Astrocyte (in vitro differentiated cells and primary cell): Measurements from ENCODE around the gene TEC. TPM values are rescaled to one million over a fixed set of nuclear protein-coding genes. Genes with fewer than 3 reads are reported as not detected.

Experiments
- DNase-seq: peaks from one replicate; pipeline ENCODE4 v3.0.0-alpha.2; 2010; ENCODE audit warnings: low read depth
- FAIRE-seq: peaks from 2 replicates; lab custom pipeline; 2011; peaks lifted over from hg19 to GRCh38; lab: Jason Lieb, UNC
- H2AFZ ChIP-seq: 2 replicates; pipeline ENCODE4 v1.6.0; 2012; ENCODE audit warnings: low read depth, low read length, inconsistent platforms
- H3K27ac ChIP-seq: 2 replicates; pipeline ENCODE4 v1.5.1; 2011; ENCODE audit warnings: low read depth, low read length, inconsistent platforms
- H3K27me3 ChIP-seq: 2 replicates; pipeline ENCODE4 v1.6.0; 2011; ENCODE audit warnings: low read length, inconsistent platforms; ENCODE audit not compliant: insufficient read depth
- H3K36me3 ChIP-seq: 2 replicates; pipeline ENCODE4 v1.5.1; 2011; ENCODE audit warnings: low read length, inconsistent platforms; ENCODE audit not compliant: insufficient read depth
- H3K4me1 ChIP-seq: 2 replicates; pipeline ENCODE4 v1.5.1; 2011; ENCODE audit warnings: low read length, inconsistent platforms; ENCODE audit not compliant: insufficient read depth
- H3K4me2 ChIP-seq: 2 replicates; pipeline ENCODE4 v1.6.0; 2012; ENCODE audit warnings: low read length, inconsistent platforms
- H3K4me3 ChIP-seq: 2 replicates; pipeline ENCODE4 v1.5.1; 2011; ENCODE audit warnings: low read depth, mild to moderate bottlenecking, low read length, inconsistent platforms; ENCODE audit not compliant: insufficient read depth
- H3K79me2 ChIP-seq: 2 replicates; pipeline ENCODE4 v1.6.0; 2012; ENCODE audit warnings: mild to moderate bottlenecking, low read length, inconsistent platforms; ENCODE audit not compliant: insufficient read depth
- H3K9ac ChIP-seq: 2 replicates; pipeline ENCODE4 v1.6.0; 2012; ENCODE audit warnings: mild to moderate bottlenecking, low read length, inconsistent platforms
- H3K9me3 ChIP-seq: 2 replicates; pipeline ENCODE4 v1.5.1; 2012; ENCODE audit warnings: low read depth, mild to moderate bottlenecking, low read length, inconsistent platforms; ENCODE audit not compliant: insufficient read depth
- H4K20me1 ChIP-seq: 2 replicates; pipeline ENCODE4 v1.6.0; 2012; ENCODE audit warnings: low read length, inconsistent platforms; ENCODE audit not compliant: insufficient read depth
- H3K27ac Mint-ChIP-seq: one replicate; pipeline ENCODE4 v1.8.0; 2021; ENCODE audit warnings: mild to moderate bottlenecking, mixed read lengths; ENCODE audit not compliant: unreplicated experiment
- H3K27me3 Mint-ChIP-seq: one replicate; pipeline ENCODE4 v1.8.0; 2021; ENCODE audit warnings: low read depth, mixed read lengths; ENCODE audit not compliant: unreplicated experiment
- H3K36me3 Mint-ChIP-seq: one replicate; pipeline ENCODE4 v1.8.0; 2021; ENCODE audit warnings: low read depth, mixed read lengths; ENCODE audit not compliant: unreplicated experiment
- H3K4me1 Mint-ChIP-seq: one replicate; pipeline ENCODE4 v1.8.0; 2021; ENCODE audit warnings: low read depth, mixed read lengths; ENCODE audit not compliant: unreplicated experiment
- H3K4me3 Mint-ChIP-seq: one replicate; pipeline ENCODE4 v1.8.0; 2021; ENCODE audit warnings: mild to moderate bottlenecking, moderate library complexity, mixed read lengths; ENCODE audit not compliant: unreplicated experiment
- H3K9me3 Mint-ChIP-seq: one replicate; pipeline ENCODE4 v1.8.0; 2021; ENCODE audit warnings: mild to moderate bottlenecking, mixed read lengths; ENCODE audit not compliant: unreplicated experiment
- EZH2 ChIP-seq: IDR thresholded peaks from 2 replicates; pipeline ENCODE4 v1.6.1; 2012; ENCODE audit warnings: mild to moderate bottlenecking, low read length, inconsistent platforms; ENCODE audit not compliant: insufficient read depth
- total RNA-seq: library from RNA; stranded (reverse); gene quantifications from 2 replicates; pipeline ENCODE4 v1.2.1, GENCODE V29; 2021
- TF ChIP-seq, protein P1 (sequence below): IDR thresholded peaks from 2 replicates; pipeline ENCODE4 v1.5.1; 2011; ENCODE audit warnings: low read depth, mild to moderate bottlenecking, inconsistent platforms, low read length, moderate library complexity; ENCODE audit not compliant: insufficient read depth

TEC gene
- total RNA-seq, 1 donor from 2014 or later: 0.61 TPM

DNA sequence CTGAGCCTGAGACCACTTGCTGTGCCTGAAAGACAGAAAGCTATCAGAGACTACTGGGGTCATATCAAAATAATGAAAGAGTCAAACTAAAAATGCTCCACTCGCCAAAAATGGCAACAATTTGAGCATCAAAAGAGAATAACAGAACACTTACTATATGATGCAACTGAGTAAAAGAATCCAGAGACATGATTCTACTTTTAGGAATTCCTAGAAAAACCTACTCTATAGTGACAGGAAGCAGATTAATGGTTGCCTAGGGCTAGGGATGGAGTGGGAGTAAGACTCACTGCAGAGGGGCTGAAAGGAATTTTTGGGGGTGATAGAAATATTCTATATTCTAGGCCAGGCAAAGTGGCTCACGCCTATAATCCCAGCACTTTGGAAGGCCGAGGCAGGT, 42.3 kb upstream of the TEC start:
- H3K4me2 ChIP-seq: no peak overlapping the region
- H3K4me1 ChIP-seq: no peaks in the 10 kb centered on the region
- Mint-ChIP-seq H3K36me3 (no peaks in the 10 kb centered on the region), H3K27ac (peak overlapping the region; percentile 12), H3K4me3 (no peak overlapping the region), H3K27me3 (no peaks in the 10 kb centered on the region), H3K4me1 (no peaks in the 10 kb centered on the region), H3K9me3 (no peaks in the 10 kb centered on the region)
- no peak overlapping the region for H2AFZ ChIP-seq
- no peaks in the 10 kb centered on the region for H3K79me2 ChIP-seq
- H3K36me3 ChIP-seq: no peaks in the 10 kb centered on the region
- FAIRE-seq (peak; percentile 34), DNase-seq (no peak)
- H3K4me3 ChIP-seq: no peak overlapping the region
- no peak overlapping the region for H3K9ac ChIP-seq
- H3K27ac ChIP-seq: no peak overlapping the region
- H4K20me1 ChIP-seq: no peaks in the 10 kb centered on the region
- H3K27me3 ChIP-seq: no peaks in the 10 kb centered on the region
- no peaks in the 10 kb centered on the region for H3K9me3 ChIP-seq
- TF ChIP-seq, protein P1, sequence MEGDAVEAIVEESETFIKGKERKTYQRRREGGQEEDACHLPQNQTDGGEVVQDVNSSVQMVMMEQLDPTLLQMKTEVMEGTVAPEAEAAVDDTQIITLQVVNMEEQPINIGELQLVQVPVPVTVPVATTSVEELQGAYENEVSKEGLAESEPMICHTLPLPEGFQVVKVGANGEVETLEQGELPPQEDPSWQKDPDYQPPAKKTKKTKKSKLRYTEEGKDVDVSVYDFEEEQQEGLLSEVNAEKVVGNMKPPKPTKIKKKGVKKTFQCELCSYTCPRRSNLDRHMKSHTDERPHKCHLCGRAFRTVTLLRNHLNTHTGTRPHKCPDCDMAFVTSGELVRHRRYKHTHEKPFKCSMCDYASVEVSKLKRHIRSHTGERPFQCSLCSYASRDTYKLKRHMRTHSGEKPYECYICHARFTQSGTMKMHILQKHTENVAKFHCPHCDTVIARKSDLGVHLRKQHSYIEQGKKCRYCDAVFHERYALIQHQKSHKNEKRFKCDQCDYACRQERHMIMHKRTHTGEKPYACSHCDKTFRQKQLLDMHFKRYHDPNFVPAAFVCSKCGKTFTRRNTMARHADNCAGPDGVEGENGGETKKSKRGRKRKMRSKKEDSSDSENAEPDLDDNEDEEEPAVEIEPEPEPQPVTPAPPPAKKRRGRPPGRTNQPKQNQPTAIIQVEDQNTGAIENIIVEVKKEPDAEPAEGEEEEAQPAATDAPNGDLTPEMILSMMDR: no peak
- no peak for TF ChIP-seq EZH2

DNA sequence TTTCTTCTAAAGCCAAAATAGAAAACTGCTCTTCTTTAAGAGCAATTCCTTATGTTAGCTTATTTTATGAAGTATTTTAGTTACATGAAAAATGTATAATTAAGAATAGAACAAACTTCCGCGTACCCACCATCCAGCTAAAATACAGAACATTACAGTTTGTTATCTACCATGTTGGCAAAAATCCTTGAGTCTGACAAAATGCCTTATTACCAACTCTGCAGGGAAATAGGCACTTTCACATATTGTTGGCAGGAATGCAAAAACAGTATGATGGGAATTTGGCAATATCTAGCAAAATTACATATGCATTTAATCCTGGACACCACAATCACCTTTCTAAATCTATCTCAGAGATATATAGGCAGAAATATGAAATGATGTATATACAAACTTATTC, 39.3 kb upstream of the TEC start:
- no peak overlapping the region for H3K27ac Mint-ChIP-seq
- no peak overlapping the region for H3K4me3 Mint-ChIP-seq
- no peaks in the 10 kb centered on the region for H3K9me3 ChIP-seq
- H3K9me3 Mint-ChIP-seq: no peaks in the 10 kb centered on the region
- no peak overlapping the region for H3K9ac ChIP-seq
- FAIRE-seq (no peak), DNase-seq (no peak)
- H3K36me3 ChIP-seq: no peaks in the 10 kb centered on the region
- no peaks in the 10 kb centered on the region for H3K27me3 Mint-ChIP-seq
- H3K4me1 ChIP-seq: no peaks in the 10 kb centered on the region
- no peaks in the 10 kb centered on the region for H3K27me3 ChIP-seq
- no peaks in the 10 kb centered on the region for H3K4me1 Mint-ChIP-seq
- no peak overlapping the region for H3K4me2 ChIP-seq
- no peak overlapping the region for H3K4me3 ChIP-seq
- H3K36me3 Mint-ChIP-seq: no peaks in the 10 kb centered on the region
- no peak overlapping the region for H3K27ac ChIP-seq
- TF ChIP-seq EZH2: no peak
- TF ChIP-seq, protein P1: no peak
- no peak overlapping the region for H2AFZ ChIP-seq
- H4K20me1 ChIP-seq: no peaks in the 10 kb centered on the region
- no peaks in the 10 kb centered on the region for H3K79me2 ChIP-seq

DNA sequence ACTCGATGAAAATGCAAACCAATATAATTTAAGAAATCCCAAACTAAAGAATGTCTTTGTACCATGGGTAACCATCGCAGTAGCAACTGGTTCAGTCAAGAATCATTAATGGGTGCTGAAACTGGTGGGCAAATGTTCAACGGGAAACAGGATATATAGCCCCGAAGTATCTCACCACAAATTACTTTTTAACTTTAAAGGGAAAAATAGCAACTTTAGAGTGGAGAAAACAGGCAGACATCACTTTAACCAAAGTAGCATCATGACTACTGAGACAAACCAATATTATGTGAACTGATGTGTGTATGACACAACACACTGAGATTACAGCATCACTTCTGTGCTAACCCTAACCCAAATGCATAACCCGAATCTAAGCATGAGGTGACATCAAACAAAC, 37.9 kb upstream of the TEC start:
- H2AFZ ChIP-seq: no peak overlapping the region
- no peaks in the 10 kb centered on the region for H4K20me1 ChIP-seq
- no peak for TF ChIP-seq EZH2
- TF ChIP-seq, protein P1: no peak
- Mint-ChIP-seq H3K4me1 (no peaks in the 10 kb centered on the region), H3K36me3 (no peaks in the 10 kb centered on the region), H3K27ac (no peak overlapping the region), H3K27me3 (no peaks in the 10 kb centered on the region), H3K9me3 (no peaks in the 10 kb centered on the region), H3K4me3 (no peak overlapping the region)
- no peaks in the 10 kb centered on the region for H3K36me3 ChIP-seq
- H3K27me3 ChIP-seq: no peaks in the 10 kb centered on the region
- FAIRE-seq (peak; percentile 9), DNase-seq (no peak)
- H3K4me2 ChIP-seq: no peak overlapping the region
- H3K4me1 ChIP-seq: no peaks in the 10 kb centered on the region
- H3K27ac ChIP-seq: no peak overlapping the region
- H3K4me3 ChIP-seq: no peak overlapping the region
- no peaks in the 10 kb centered on the region for H3K79me2 ChIP-seq
- H3K9me3 ChIP-seq: no peaks in the 10 kb centered on the region
- H3K9ac ChIP-seq: no peak overlapping the region
